ENCODE data around the gene PTPRM.

DNA sequence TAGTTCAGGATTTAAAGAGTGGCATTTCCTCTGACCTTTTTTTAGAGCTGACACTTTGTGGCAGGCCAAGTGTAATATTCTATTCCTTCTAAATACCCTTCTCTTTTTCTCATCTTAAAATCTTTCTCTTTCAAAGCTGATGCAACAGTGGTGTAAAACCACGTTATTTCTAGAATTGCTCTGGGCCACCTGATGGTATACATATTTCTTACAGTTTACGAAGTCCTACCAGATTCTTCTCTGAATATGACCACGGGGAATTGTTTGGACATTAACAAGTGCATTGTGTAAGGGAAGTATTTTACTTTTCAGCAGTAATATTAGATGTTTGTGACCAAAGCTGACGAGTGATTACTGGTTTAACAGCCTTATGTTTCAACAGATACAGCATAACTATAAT lies 109.9 kb downstream of the PTPRM start:
- TF ChIP-seq, protein P1, sequence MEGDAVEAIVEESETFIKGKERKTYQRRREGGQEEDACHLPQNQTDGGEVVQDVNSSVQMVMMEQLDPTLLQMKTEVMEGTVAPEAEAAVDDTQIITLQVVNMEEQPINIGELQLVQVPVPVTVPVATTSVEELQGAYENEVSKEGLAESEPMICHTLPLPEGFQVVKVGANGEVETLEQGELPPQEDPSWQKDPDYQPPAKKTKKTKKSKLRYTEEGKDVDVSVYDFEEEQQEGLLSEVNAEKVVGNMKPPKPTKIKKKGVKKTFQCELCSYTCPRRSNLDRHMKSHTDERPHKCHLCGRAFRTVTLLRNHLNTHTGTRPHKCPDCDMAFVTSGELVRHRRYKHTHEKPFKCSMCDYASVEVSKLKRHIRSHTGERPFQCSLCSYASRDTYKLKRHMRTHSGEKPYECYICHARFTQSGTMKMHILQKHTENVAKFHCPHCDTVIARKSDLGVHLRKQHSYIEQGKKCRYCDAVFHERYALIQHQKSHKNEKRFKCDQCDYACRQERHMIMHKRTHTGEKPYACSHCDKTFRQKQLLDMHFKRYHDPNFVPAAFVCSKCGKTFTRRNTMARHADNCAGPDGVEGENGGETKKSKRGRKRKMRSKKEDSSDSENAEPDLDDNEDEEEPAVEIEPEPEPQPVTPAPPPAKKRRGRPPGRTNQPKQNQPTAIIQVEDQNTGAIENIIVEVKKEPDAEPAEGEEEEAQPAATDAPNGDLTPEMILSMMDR (IDR thresholded peaks at IDR 0.05) = no peak
- TF ChIP-seq POLR2A (IDR thresholded peaks at IDR 0.05) = no peak
